ENCODE data around the gene YWHAE. TPM values are rescaled to one million over a fixed set of nuclear protein-coding genes. Genes with fewer than 3 reads are reported as not detected.
A peak's percentile ranks its signal among the peaks of the same experiment; 100 is the strongest.
"Not testable (repeated sequence)": the region's sequence is repeated elsewhere in the genome, so short reads cannot be mapped to it uniquely, and the experiment has no call there.

YWHAE gene
- total RNA-seq, 1 experiment from 2014 or later: 370 TPM

- H3K36me3 ChIP-seq: peaks cover 78% of the 10 kb centered on the region
- DNase-seq (ENCODE audit: low read depth in 1 of 2, low spot score in 2 of 2): peak; percentile 81 to 84
- H3K4me1 ChIP-seq (replicated peaks): peaks cover 33% of the 10 kb centered on the region
- H3K9me3 ChIP-seq (replicated peaks): no peaks in the 10 kb centered on the region
- H3K4me3 ChIP-seq: no peak overlapping the region
- H3K27ac ChIP-seq: peak overlapping the region; percentile 84
- no peaks in the 10 kb centered on the region for H3K27me3 ChIP-seq (replicated peaks)
Measured at GRCh38 chr17:1422885-1423284, 22.9 kb upstream of the YWHAE start.

GRCh38 chr17:1421470-1421869 is 21.4 kb upstream of the YWHAE start:
- H3K4me1 ChIP-seq (replicated peaks): peaks cover 33% of the 10 kb centered on the region
- H3K27me3 ChIP-seq (replicated peaks): no peaks in the 10 kb centered on the region
- peaks cover 73% of the 10 kb centered on the region for H3K36me3 ChIP-seq
- no peak overlapping the region; the same call in 1 of the 2 replicates for H3K27ac ChIP-seq
- H3K9me3 ChIP-seq (replicated peaks): no peaks in the 10 kb centered on the region
- DNase-seq (ENCODE audit: low read depth in 1 of 2, low spot score in 2 of 2): no peak
- H3K4me3 ChIP-seq: no peak overlapping the region

GRCh38 chr17:1420981-1421380 is 21.0 kb upstream of the YWHAE start:
- Histone ChIP-seq H3K27me3 (replicated peaks) (no peaks in the 10 kb centered on the region), H3K36me3 (peaks cover 68% of the 10 kb centered on the region), H3K27ac (no peak overlapping the region), H3K4me1 (replicated peaks) (peaks cover 33% of the 10 kb centered on the region), H3K4me3 (no peak overlapping the region), H3K9me3 (replicated peaks) (no peaks in the 10 kb centered on the region)
- DNase-seq (ENCODE audit: low read depth in 1 of 2, low spot score in 2 of 2): no peak

DNA sequence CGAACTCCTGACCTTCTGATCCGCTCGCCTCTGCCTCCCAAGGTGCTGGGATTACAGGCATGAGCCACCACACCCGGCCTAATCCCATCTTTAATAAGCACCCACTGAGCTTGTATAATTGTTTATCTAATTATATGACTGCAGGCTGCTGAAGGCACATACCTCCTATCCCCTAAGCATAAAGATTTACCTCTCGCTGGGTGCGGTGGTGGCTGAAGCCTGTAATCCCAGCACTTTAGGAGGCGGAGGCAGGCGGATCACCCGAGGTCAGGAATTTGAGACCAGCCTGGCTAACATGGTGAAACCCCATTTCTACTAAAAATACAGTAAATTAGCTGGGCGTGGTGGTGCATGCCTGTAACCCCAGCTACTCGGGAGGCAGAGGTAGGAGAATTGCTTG is 20.1 kb upstream of the YWHAE start:
- Histone ChIP-seq H3K9me3 (replicated peaks) (no peaks in the 10 kb centered on the region), H3K27ac (no peak overlapping the region), H3K27me3 (replicated peaks) (no peaks in the 10 kb centered on the region), H3K36me3 (peaks cover 64% of the 10 kb centered on the region), H3K4me1 (replicated peaks) (peaks cover 31% of the 10 kb centered on the region), H3K4me3 (no peak overlapping the region)
- DNase-seq (ENCODE audit: low read depth in 1 of 2, low spot score in 2 of 2): no peak

DNA sequence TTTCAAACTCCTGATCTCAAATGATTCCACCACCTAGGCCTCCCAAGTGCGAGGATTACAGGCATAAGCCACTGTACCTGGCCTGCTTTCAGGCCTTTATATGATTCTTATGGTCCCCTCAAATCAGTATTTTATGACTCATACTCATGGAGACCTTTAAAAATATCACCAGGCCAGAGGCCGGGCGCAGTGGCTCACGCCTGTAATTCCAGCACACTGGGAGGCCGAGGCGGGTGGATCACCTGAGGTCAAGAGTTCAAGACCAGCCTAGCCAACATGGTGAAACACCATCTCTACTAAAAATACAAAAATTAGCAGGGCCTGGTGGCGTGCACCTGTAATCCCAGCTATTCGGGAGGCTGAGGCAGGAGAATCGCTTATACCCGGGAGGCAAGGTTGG is 18.5 kb upstream of the YWHAE start:
- H3K27ac ChIP-seq; H3K9me3 ChIP-seq (replicated peaks); DNase-seq (ENCODE audit: low read depth in 1 of 2, low spot score in 2 of 2); H3K4me3 ChIP-seq; H3K27me3 ChIP-seq (replicated peaks): not testable (repeated sequence)
- peaks cover 51% of the 10 kb centered on the region for H3K36me3 ChIP-seq
- H3K4me1 ChIP-seq (replicated peaks): peaks cover 23% of the 10 kb centered on the region

- H3K9me3 ChIP-seq (replicated peaks): peaks cover 4% of the 10 kb centered on the region; the same call in 1 of the 2 replicates
- H3K4me1 ChIP-seq (replicated peaks): peaks cover 8% of the 10 kb centered on the region; the same call in 1 of the 2 replicates
- no peak for DNase-seq (ENCODE audit: low read depth in 1 of 2, low spot score in 2 of 2)
- no peak overlapping the region for H3K27ac ChIP-seq
- H3K27me3 ChIP-seq (replicated peaks): no peaks in the 10 kb centered on the region
- H3K36me3 ChIP-seq: peaks cover 34% of the 10 kb centered on the region
- H3K4me3 ChIP-seq: no peak overlapping the region
Measured at GRCh38 chr17:1416414-1416813, 16.4 kb upstream of the YWHAE start.

DNA sequence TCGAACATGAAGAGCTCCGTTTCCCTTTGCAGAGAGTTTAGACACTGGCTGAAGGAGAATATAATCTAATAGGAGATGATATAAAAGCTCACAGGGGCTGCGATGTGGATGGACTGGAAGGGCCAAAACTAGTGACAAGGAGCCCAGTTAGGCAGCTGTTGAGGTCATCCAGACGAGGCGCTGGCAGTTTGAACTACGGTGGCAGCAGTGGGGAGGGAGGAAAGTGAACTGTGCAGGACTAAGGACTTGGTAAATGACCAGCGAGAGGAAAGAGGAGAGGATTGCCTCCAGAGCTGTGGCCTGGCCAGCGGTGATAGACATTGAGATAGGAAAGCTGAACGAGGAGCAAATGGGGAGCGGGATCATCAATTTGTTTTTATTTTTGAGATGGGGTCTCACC is 14.6 kb upstream of the YWHAE start:
- peaks cover 4% of the 10 kb centered on the region; the same call in 1 of the 2 replicates for H3K9me3 ChIP-seq (replicated peaks)
- peaks cover 8% of the 10 kb centered on the region; the same call in 1 of the 2 replicates for H3K4me1 ChIP-seq (replicated peaks)
- peaks cover 17% of the 10 kb centered on the region for H3K36me3 ChIP-seq
- H3K4me3 ChIP-seq: no peak overlapping the region
- no peaks in the 10 kb centered on the region for H3K27me3 ChIP-seq (replicated peaks)
- H3K27ac ChIP-seq: no peak overlapping the region
- no peak for DNase-seq (ENCODE audit: low read depth in 1 of 2, low spot score in 2 of 2)

DNA sequence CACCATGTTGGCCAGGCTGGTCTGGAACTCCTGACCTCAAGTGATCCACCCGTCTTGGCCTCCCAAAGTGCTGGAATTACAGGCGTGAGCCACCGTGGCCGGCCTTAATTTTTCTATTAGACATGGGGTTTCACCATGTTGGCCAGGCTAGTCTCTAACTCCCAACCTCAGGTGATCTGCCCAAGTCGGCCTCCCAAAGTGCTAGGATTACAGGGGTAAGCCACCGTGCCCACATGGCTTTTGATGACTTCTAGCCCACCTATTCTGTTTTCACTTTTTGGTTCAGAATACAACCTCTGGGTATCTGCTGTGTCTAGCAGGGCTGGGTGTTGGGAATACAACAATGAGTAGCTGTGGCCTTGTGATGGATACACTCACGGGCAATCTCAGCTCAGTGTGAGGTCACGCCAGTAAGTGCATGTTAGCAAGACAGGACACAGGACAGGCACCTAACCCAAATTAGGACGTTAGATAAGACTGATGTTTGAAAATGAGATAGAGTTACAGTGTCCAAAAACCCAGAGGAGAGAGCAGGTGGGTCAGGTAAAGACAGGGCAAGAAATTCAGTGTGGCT is 14.1 kb upstream of the YWHAE start:
- Histone ChIP-seq H3K27me3 (replicated peaks) (no peaks in the 10 kb centered on the region), H3K36me3 (peaks cover 15% of the 10 kb centered on the region), H3K9me3 (replicated peaks) (peaks cover 4% of the 10 kb centered on the region; the same call in 1 of the 2 replicates), H3K4me1 (replicated peaks) (peaks cover 8% of the 10 kb centered on the region; the same call in 1 of the 2 replicates), H3K27ac (no peak overlapping the region), H3K4me3 (no peak overlapping the region)
- DNase-seq (ENCODE audit: low read depth in 1 of 2, low spot score in 2 of 2): no peak

GRCh38 chr17:1413281-1413791 is 13.3 kb upstream of the YWHAE start:
- Histone ChIP-seq H3K36me3 (peaks cover 12% of the 10 kb centered on the region), H3K4me1 (replicated peaks) (peaks cover 8% of the 10 kb centered on the region; the same call in 1 of the 2 replicates), H3K9me3 (replicated peaks) (peaks cover 4% of the 10 kb centered on the region; the same call in 1 of the 2 replicates), H3K27me3 (replicated peaks) (no peaks in the 10 kb centered on the region), H3K27ac (no peak overlapping the region), H3K4me3 (no peak overlapping the region)
- peak; percentile 50 to 67 for DNase-seq (ENCODE audit: low read depth in 1 of 2, low spot score in 2 of 2)

GRCh38 chr17:1412185-1413110 is 12.4 kb upstream of the YWHAE start:
- Histone ChIP-seq H3K36me3 (peaks cover 7% of the 10 kb centered on the region; the same call in 1 of the 2 replicates), H3K4me1 (replicated peaks) (peaks cover 8% of the 10 kb centered on the region; the same call in 1 of the 2 replicates), H3K27me3 (replicated peaks) (no peaks in the 10 kb centered on the region), H3K4me3 (no peak overlapping the region), H3K27ac (no peak overlapping the region), H3K9me3 (replicated peaks) (peaks cover 4% of the 10 kb centered on the region; the same call in 1 of the 2 replicates)
- no peak for DNase-seq (ENCODE audit: low read depth in 1 of 2, low spot score in 2 of 2)

GRCh38 chr17:1402262-1402586 is 2.2 kb upstream of the YWHAE start:
- Histone ChIP-seq H3K27ac (no peak overlapping the region), H3K4me1 (replicated peaks) (peaks cover 18% of the 10 kb centered on the region), H3K36me3 (peaks cover 22% of the 10 kb centered on the region), H3K27me3 (replicated peaks) (no peaks in the 10 kb centered on the region), H3K9me3 (replicated peaks) (no peaks in the 10 kb centered on the region), H3K4me3 (no peak overlapping the region)
- no peak for DNase-seq (ENCODE audit: low read depth in 1 of 2, low spot score in 2 of 2)

DNA sequence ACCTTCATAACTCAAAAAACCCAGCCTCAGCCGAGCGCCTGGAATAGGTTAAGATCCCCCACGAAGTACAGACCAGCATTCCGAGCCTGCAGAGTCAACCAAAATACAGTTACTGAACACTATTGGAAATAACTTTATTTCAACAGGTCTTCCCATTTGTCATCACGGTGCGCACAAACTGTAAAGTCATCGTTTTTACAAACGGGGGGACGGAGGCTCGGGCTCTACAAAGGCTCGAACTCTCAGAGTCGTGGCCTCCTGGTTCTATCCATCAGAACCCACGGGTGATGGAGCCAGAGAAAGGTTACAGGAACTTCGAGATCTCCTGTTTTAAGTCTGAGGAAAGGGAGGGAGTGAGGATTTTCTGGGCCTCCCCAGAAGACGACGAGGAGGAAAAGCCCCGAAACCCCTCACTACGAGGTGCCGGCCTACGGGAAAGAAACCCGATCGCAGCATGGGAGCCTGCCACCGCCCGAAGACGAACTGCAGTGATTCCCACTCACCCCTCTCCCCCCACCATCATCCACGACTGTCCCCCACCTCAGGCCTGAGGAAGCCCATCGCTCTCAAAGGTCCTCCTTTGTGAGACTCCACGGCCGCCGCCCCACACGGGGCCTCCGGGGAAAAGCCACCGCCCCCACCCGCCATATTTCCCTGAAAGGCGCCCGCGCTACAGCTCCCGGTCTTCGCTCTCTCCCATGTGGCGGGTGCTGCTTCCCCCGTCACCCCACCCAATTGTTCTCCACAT is 917 bp downstream of the YWHAE start:
- Histone ChIP-seq H3K27me3 (replicated peaks) (no peaks in the 10 kb centered on the region), H3K4me3 (peak overlapping the region; percentile 90), H3K9me3 (replicated peaks) (no peaks in the 10 kb centered on the region), H3K4me1 (replicated peaks) (peaks cover 20% of the 10 kb centered on the region), H3K27ac (peak overlapping the region; percentile 96), H3K36me3 (peaks cover 47% of the 10 kb centered on the region)
- peak in 1 of 2 experiments; percentile 47 for DNase-seq (ENCODE audit: low read depth in 1 of 2, low spot score in 2 of 2)

- DNase-seq (ENCODE audit: low read depth in 1 of 2, low spot score in 2 of 2): no peak
- Histone ChIP-seq H3K4me1 (replicated peaks) (peaks cover 20% of the 10 kb centered on the region), H3K36me3 (peaks cover 56% of the 10 kb centered on the region), H3K9me3 (replicated peaks) (no peaks in the 10 kb centered on the region), H3K27ac (no peak overlapping the region), H3K4me3 (peak overlapping the region; percentile 90), H3K27me3 (replicated peaks) (no peaks in the 10 kb centered on the region)
Measured at GRCh38 chr17:1398028-1398427, 2.0 kb downstream of the YWHAE start.

All from SJSA1 (cell line).